ENCODE measurements around the gene MRPL34. TPM values are rescaled to one million over a fixed set of nuclear protein-coding genes. Genes with fewer than 3 reads are reported as not detected.
A peak's percentile ranks its signal among the peaks of the same experiment; 100 is the strongest.

The MRPL34 gene
- total and polyA plus RNA-seq, 9 of the 15 experiments (the other 6 are each of a cell fraction or from before 2014, with no cell fraction given) = 11.5 to 256 (median 72.5) TPM

DNA sequence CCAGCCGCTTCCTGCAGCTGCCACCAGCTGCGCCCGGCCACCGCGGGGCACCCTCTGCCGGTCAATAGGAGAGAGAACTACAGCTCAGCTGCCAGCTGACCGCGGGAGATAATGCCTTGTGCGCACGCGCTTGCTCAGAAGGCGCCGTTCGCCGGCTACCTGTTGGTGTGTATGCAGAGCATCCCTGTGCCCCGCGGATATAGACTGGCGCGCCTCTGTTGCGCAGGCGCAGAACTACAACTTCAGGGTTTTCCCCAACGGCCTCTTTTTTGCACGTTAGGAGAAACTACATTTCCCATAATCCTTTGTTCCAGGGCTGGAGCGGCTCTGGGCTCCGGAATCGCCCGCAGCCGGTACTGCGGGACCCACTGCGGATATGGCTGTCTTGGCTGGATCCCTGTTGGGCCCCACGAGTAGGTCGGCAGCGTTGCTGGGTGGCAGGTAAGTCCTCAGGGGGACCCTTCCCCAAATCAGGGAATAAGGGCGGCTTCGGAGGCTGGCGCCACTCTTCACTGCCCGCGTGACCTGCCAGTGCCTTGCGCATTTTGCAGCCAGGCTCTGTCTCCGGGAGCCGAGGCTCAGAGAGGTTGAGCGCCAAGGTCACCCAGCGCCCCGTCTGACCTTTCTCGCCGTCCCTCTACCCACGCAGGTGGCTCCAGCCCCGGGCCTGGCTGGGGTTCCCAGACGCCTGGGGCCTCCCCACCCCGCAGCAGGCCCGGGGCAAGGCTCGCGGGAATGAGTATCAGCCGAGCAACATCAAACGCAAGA is at the start of gene MRPL34 (continued):
- TF ChIP-seq, protein P1, sequence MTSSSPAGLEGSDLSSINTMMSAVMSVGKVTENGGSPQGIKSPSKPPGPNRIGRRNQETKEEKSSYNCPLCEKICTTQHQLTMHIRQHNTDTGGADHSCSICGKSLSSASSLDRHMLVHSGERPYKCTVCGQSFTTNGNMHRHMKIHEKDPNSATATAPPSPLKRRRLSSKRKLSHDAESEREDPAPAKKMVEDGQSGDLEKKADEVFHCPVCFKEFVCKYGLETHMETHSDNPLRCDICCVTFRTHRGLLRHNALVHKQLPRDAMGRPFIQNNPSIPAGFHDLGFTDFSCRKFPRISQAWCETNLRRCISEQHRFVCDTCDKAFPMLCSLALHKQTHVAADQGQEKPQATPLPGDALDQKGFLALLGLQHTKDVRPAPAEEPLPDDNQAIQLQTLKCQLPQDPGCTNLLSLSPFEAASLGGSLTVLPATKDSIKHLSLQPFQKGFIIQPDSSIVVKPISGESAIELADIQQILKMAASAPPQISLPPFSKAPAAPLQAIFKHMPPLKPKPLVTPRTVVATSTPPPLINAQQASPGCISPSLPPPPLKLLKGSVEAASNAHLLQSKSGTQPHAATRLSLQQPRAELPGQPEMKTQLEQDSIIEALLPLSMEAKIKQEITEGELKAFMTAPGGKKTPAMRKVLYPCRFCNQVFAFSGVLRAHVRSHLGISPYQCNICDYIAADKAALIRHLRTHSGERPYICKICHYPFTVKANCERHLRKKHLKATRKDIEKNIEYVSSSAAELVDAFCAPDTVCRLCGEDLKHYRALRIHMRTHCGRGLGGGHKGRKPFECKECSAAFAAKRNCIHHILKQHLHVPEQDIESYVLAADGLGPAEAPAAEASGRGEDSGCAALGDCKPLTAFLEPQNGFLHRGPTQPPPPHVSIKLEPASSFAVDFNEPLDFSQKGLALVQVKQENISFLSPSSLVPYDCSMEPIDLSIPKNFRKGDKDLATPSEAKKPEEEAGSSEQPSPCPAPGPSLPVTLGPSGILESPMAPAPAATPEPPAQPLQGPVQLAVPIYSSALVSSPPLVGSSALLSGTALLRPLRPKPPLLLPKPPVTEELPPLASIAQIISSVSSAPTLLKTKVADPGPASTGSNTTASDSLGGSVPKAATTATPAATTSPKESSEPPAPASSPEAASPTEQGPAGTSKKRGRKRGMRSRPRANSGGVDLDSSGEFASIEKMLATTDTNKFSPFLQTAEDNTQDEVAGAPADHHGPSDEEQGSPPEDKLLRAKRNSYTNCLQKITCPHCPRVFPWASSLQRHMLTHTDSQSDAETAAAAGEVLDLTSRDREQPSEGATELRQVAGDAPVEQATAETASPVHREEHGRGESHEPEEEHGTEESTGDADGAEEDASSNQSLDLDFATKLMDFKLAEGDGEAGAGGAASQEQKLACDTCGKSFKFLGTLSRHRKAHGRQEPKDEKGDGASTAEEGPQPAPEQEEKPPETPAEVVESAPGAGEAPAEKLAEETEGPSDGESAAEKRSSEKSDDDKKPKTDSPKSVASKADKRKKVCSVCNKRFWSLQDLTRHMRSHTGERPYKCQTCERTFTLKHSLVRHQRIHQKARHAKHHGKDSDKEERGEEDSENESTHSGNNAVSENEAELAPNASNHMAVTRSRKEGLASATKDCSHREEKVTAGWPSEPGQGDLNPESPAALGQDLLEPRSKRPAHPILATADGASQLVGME (CRISPR knock-in tag; IDR thresholded peaks at IDR 0.05) = no peak
- TF ChIP-seq ZNF12 (CRISPR knock-in tag; IDR thresholded peaks at IDR 0.05) = no peak
- TF ChIP-seq ZNF507 (tag; conservative IDR thresholded peaks at IDR 0.05) = no peak
- TF ChIP-seq FOXJ2 (tag; IDR thresholded peaks at IDR 0.05) = peak; percentile 55; the same call in 1 of the 2 replicates
- peak; percentile 42 to 49; a peak in 2 of 4 replicates for TF ChIP-seq SIX5 (IDR thresholded peaks at IDR 0.05; ENCODE audit: borderline replicate concordance in 1 of 2, insufficient read depth in 1 of 2, low read depth in 1 of 2, low read length in 2 of 2)
- peak; percentile 40 to 80; a peak in 2 of 4 replicates for TF ChIP-seq TBL1XR1 (IDR thresholded peaks at IDR 0.05; ENCODE audit: low read length in 2 of 2)
- TF ChIP-seq, protein P2, sequence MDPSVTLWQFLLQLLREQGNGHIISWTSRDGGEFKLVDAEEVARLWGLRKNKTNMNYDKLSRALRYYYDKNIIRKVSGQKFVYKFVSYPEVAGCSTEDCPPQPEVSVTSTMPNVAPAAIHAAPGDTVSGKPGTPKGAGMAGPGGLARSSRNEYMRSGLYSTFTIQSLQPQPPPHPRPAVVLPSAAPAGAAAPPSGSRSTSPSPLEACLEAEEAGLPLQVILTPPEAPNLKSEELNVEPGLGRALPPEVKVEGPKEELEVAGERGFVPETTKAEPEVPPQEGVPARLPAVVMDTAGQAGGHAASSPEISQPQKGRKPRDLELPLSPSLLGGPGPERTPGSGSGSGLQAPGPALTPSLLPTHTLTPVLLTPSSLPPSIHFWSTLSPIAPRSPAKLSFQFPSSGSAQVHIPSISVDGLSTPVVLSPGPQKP (CRISPR knock-in tag; IDR thresholded peaks at IDR 0.05) = no peak
- no peak for TF ChIP-seq NR2F6 (CRISPR knock-in tag; IDR thresholded peaks at IDR 0.05)
- TF ChIP-seq, protein P3, sequence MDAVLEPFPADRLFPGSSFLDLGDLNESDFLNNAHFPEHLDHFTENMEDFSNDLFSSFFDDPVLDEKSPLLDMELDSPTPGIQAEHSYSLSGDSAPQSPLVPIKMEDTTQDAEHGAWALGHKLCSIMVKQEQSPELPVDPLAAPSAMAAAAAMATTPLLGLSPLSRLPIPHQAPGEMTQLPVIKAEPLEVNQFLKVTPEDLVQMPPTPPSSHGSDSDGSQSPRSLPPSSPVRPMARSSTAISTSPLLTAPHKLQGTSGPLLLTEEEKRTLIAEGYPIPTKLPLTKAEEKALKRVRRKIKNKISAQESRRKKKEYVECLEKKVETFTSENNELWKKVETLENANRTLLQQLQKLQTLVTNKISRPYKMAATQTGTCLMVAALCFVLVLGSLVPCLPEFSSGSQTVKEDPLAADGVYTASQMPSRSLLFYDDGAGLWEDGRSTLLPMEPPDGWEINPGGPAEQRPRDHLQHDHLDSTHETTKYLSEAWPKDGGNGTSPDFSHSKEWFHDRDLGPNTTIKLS (IDR thresholded peaks at IDR 0.05; ENCODE audit: borderline replicate concordance, low read depth) = peak; percentile 73; the same call in 1 of the 2 replicates
- TF ChIP-seq POLR2G (IDR thresholded peaks at IDR 0.05; ENCODE audit: low read depth, low read length) = peak; percentile 87
- TF ChIP-seq BCOR (IDR thresholded peaks at IDR 0.05) = peak; percentile 89
- no peak for TF ChIP-seq ZNF274 (IDR thresholded peaks at IDR 0.05; ENCODE audit: borderline replicate concordance, low read depth, low read length)
- no peak for TF ChIP-seq PHB2 (IDR thresholded peaks at IDR 0.05; ENCODE audit: low read depth)
- TF ChIP-seq CBFA2T2 (conservative IDR thresholded peaks at IDR 0.05) = peak; percentile 65
- 0 out of 2 replicates have a peak, but pooled peaks have one; percentile 36 for TF ChIP-seq DMBX1 (CRISPR knock-in tag; IDR thresholded peaks at IDR 0.05; ENCODE audit: borderline replicate concordance)
- no peak for TF ChIP-seq ZNF445 (CRISPR knock-in tag; IDR thresholded peaks at IDR 0.05; ENCODE audit: low read depth)
- TF ChIP-seq, protein P4, sequence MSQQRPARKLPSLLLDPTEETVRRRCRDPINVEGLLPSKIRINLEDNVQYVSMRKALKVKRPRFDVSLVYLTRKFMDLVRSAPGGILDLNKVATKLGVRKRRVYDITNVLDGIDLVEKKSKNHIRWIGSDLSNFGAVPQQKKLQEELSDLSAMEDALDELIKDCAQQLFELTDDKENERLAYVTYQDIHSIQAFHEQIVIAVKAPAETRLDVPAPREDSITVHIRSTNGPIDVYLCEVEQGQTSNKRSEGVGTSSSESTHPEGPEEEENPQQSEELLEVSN (IDR thresholded peaks at IDR 0.05; ENCODE audit: borderline replicate concordance in 1 of 2, extremely low read depth in 1 of 2, insufficient read depth in 1 of 2, insufficient read length in 1 of 2, low read depth in 1 of 2, low read length in 1 of 2, poor library complexity in 1 of 2, severe bottlenecking in 1 of 2) = peak; percentile 63 to 82

Measured in K562 (cell line).